Measurements from ENCODE around the gene PTPRN2. TPM values are rescaled to one million over a fixed set of nuclear protein-coding genes. Genes with fewer than 3 reads are reported as not detected.
A peak's percentile ranks its signal among the peaks of the same experiment; 100 is the strongest.

The PTPRN2 gene
- total and polyA plus RNA-seq, 2 of the 13 experiments (the other 11 are each of a cell fraction or from before 2014, with no cell fraction given) = 2.5 to 24.2 TPM

DNA sequence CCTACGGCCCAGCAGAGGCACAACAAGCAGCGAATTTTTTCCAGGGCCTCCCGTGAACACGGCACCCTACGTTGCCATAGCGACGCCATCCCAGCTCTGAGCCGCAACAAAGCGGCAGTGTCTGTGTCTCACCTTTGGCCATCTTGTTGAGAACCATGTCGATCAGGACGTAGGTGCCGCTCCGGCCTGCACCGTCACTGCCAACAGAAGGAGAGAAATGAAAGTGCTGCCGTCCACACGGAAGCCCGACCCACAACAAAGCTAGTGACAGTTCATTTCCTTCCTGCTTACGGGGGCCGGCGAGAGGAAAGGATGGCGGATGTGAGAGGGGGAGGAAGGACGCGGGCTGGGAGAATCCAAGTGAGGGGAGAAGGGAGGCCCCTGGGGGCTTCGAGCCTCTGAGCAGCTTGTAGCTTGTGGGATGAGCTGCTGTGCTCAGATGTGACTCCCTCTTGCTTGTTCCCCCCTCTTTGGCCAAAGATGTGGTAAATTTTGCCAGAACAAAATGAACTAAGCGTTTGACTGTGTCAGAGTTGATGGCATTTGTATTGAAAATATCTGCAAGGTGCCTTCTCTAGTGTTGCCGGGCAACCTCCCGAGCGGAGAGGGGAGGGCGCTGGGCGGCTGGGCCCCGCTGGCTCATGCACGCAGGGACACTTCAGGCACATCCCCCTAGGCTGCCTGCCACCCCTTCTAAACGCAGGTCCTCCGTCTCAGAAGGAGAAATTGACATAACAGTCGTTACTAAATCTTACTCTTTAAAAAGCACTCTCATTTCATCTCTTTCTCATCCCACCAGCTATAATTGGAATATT, 1018.6 kb downstream of the PTPRN2 start (continued):
- TF ChIP-seq SMARCE1 (IDR thresholded peaks at IDR 0.05; ENCODE audit: borderline replicate concordance) (no peak), ZNF205 (CRISPR knock-in tag; IDR thresholded peaks at IDR 0.05) (no peak), ZNF101 (CRISPR knock-in tag; IDR thresholded peaks at IDR 0.05; ENCODE audit: borderline replicate concordance, low read depth) (no peak), RXRA (CRISPR knock-in tag; IDR thresholded peaks at IDR 0.05) (0 out of 2 replicates have a peak, but pooled peaks have one; percentile 34), ZNF143 (CRISPR knock-in tag; IDR thresholded peaks at IDR 0.05) (no peak), SOX13 (IDR thresholded peaks at IDR 0.05) (no peak), SOX13 (CRISPR knock-in tag; conservative IDR thresholded peaks at IDR 0.05 in 1 of 2, IDR thresholded peaks at IDR 0.05 in 1 of 2) (0 out of 4 replicates have a peak, but pooled peaks of 1 of the 2 experiments have one; percentile 23), ZBTB38 (CRISPR knock-in tag; IDR thresholded peaks at IDR 0.05) (peak; percentile 83; the same call in 1 of the 2 replicates), ZFY (CRISPR knock-in tag; IDR thresholded peaks at IDR 0.05) (peak; percentile 71), ZNF572 (CRISPR knock-in tag; IDR thresholded peaks at IDR 0.05) (peak; percentile 77; the same call in 1 of the 2 replicates), THYN1 (CRISPR knock-in tag; IDR thresholded peaks at IDR 0.05; ENCODE audit: borderline replicate concordance, low read depth) (no peak), ZNF549 (CRISPR knock-in tag; IDR thresholded peaks at IDR 0.05) (no peak), EEA1 (CRISPR knock-in tag; IDR thresholded peaks at IDR 0.05; ENCODE audit: borderline replicate concordance) (no peak), SNAPC2 (CRISPR knock-in tag; IDR thresholded peaks at IDR 0.05) (no peak), PHF5A (CRISPR knock-in tag; IDR thresholded peaks at IDR 0.05; ENCODE audit: low read depth, unreplicated experiment) (no peak), AKAP8 (CRISPR knock-in tag; IDR thresholded peaks at IDR 0.05) (no peak; the same call in 1 of the 2 replicates), ZNF501 (CRISPR knock-in tag; IDR thresholded peaks at IDR 0.05) (0 out of 2 replicates have a peak, but pooled peaks have one; percentile 23), SALL2 (CRISPR knock-in tag; IDR thresholded peaks at IDR 0.05) (no peak), BORCS8-MEF2B (CRISPR knock-in tag; IDR thresholded peaks at IDR 0.05) (no peak), ZNF782 (CRISPR knock-in tag; IDR thresholded peaks at IDR 0.05; ENCODE audit: borderline replicate concordance) (no peak)
- TF ChIP-seq, protein P1, sequence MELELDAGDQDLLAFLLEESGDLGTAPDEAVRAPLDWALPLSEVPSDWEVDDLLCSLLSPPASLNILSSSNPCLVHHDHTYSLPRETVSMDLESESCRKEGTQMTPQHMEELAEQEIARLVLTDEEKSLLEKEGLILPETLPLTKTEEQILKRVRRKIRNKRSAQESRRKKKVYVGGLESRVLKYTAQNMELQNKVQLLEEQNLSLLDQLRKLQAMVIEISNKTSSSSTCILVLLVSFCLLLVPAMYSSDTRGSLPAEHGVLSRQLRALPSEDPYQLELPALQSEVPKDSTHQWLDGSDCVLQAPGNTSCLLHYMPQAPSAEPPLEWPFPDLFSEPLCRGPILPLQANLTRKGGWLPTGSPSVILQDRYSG (CRISPR knock-in tag; IDR thresholded peaks at IDR 0.05) = no peak
- TF ChIP-seq, protein P2, sequence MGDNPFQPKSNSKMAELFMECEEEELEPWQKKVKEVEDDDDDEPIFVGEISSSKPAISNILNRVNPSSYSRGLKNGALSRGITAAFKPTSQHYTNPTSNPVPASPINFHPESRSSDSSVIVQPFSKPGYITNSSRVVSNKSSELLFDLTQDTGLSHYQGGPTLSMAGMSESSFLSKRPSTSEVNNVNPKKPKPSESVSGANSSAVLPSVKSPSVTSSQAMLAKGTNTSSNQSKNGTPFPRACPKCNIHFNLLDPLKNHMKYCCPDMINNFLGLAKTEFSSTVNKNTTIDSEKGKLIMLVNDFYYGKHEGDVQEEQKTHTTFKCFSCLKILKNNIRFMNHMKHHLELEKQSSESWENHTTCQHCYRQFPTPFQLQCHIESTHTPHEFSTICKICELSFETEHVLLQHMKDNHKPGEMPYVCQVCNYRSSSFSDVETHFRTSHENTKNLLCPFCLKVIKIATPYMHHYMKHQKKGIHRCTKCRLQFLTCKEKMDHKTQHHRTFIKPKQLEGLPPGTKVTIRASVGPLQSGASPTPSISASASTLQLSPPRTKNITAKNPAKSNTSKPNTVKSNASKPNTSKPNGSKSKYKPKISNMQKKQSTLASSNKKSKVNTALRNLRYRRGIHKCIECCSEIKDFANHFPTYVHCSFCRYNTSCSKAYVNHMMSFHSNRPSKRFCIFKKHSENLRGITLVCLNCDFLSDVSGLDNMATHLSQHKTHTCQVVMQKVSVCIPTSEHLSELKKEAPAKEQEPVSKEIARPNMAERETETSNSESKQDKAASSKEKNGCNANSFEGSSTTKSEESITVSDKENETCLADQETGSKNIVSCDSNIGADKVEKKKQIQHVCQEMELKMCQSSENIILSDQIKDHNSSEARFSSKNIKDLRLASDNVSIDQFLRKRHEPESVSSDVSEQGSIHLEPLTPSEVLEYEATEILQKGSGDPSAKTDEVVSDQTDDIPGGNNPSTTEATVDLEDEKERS (CRISPR knock-in tag; IDR thresholded peaks at IDR 0.05) = no peak
- TF ChIP-seq, protein P3, sequence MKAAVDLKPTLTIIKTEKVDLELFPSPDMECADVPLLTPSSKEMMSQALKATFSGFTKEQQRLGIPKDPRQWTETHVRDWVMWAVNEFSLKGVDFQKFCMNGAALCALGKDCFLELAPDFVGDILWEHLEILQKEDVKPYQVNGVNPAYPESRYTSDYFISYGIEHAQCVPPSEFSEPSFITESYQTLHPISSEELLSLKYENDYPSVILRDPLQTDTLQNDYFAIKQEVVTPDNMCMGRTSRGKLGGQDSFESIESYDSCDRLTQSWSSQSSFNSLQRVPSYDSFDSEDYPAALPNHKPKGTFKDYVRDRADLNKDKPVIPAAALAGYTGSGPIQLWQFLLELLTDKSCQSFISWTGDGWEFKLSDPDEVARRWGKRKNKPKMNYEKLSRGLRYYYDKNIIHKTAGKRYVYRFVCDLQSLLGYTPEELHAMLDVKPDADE (CRISPR knock-in tag; IDR thresholded peaks at IDR 0.05) = no peak
- TF ChIP-seq, protein P4, sequence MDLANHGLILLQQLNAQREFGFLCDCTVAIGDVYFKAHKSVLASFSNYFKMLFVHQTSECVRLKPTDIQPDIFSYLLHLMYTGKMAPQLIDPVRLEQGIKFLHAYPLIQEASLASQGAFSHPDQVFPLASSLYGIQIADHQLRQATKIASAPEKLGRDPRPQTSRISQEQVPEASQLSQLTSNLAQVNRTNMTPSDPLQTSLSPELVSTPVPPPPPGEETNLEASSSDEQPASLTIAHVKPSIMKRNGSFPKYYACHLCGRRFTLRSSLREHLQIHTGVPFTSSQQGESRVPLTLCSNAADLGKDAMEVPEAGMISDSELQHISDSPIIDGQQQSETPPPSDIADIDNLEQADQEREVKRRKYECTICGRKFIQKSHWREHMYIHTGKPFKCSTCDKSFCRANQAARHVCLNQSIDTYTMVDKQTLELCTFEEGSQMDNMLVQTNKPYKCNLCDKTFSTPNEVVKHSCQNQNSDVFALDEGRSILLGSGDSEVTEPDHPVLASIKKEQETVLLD (CRISPR knock-in tag; IDR thresholded peaks at IDR 0.05; ENCODE audit: low read depth) = no peak
